Measurements from ENCODE around the gene PTPRG. TPM values are rescaled to one million over a fixed set of nuclear protein-coding genes. Genes with fewer than 3 reads are reported as not detected.

Gene PTPRG
- total RNA-seq, 1 experiment from 2014 or later, result 69.3 TPM

- no peak overlapping the region for H4K91ac ChIP-seq (ENCODE audit: insufficient read length, low read depth, low read length)
- no peak overlapping the region for H2BK20ac ChIP-seq (ENCODE audit: low read depth, low read length, poor library complexity, severe bottlenecking)
- Mint-ChIP-seq H3K27ac (peak overlapping the region in 1 of 3 experiments; percentile 59; a peak in 2 of 7 replicates), H3K9me3 (peaks cover 3 to 14% of the 10 kb centered on the region in 2 experiments; a peak in 4 of 5 replicates), H3K4me1 (peaks cover 64 to 67% of the 10 kb centered on the region in 2 experiments), H3K36me3 (ENCODE audit: insufficient read depth in 1 of 3, low read depth in 3 of 3) (peaks cover 10 to 21% (median 14%) of the 10 kb centered on the region in 3 experiments; a peak in 6 of 7 replicates), H3K4me3 (no peak overlapping the region), H3K27me3 (ENCODE audit: low read depth) (no peaks in the 10 kb centered on the region; the same call in 1 of the 2 replicates)
- H3K27me3 ChIP-seq (ENCODE audit: insufficient read depth, low read length), result no peaks in the 10 kb centered on the region
- peaks cover 17% of the 10 kb centered on the region for H3K4me1 ChIP-seq (ENCODE audit: insufficient read depth, low read length)
- H2BK12ac ChIP-seq (ENCODE audit: insufficient read length, low read depth, low read length), result no peak overlapping the region
- no peak overlapping the region for H3K9ac ChIP-seq (ENCODE audit: extremely low read depth, insufficient read length, low read length)
- no peak for DNase-seq
- H2BK15ac ChIP-seq (ENCODE audit: low read depth, low read length), result no peak overlapping the region
- H3K9me3 ChIP-seq (ENCODE audit: control insufficient read depth, low read depth, low read length), result no peaks in the 10 kb centered on the region
- no peak overlapping the region for H3K4ac ChIP-seq (ENCODE audit: low read depth, low read length)
- H3T11ph ChIP-seq (ENCODE audit: low read length), result no peak overlapping the region
- no peak overlapping the region for H2BK120ac ChIP-seq (ENCODE audit: low read depth, low read length, poor library complexity, severe bottlenecking)
- H3K23ac ChIP-seq (ENCODE audit: insufficient read length, low read depth, low read length), result no peak overlapping the region
- H4K8ac ChIP-seq (replicated peaks; ENCODE audit: insufficient read length, low read depth, low read length), result no peak overlapping the region
- peaks cover 13% of the 10 kb centered on the region for H3K79me1 ChIP-seq (ENCODE audit: insufficient read depth, low read depth, low read length, poor library complexity, severe bottlenecking)
- no peak overlapping the region for H2BK5ac ChIP-seq (ENCODE audit: insufficient read length, low read length)
- no peak overlapping the region for H3K18ac ChIP-seq (ENCODE audit: insufficient read length, low read depth, low read length)
- TF ChIP-seq CTCF (conservative IDR thresholded peaks at IDR 0.05), result no peak
- H2AFZ ChIP-seq (ENCODE audit: low read length), result no peak overlapping the region
- H3K27ac ChIP-seq (ENCODE audit: insufficient read length, low read depth, low read length), result no peak overlapping the region
- WGBS (ENCODE audit: extremely low coverage, insufficient read length, low lambda C conversion rate), result no CpG with 5 or more reads among the region's 6 CpGs
- H2AK5ac ChIP-seq (ENCODE audit: insufficient read length, low read length), result no peak overlapping the region
- H4K20me1 ChIP-seq (ENCODE audit: control insufficient read depth, insufficient read depth, insufficient read length), result peaks cover 3% of the 10 kb centered on the region
- no peak overlapping the region for H4K5ac ChIP-seq (ENCODE audit: insufficient read length, low read depth, low read length)
- no peak overlapping the region for H3K4me2 ChIP-seq (ENCODE audit: insufficient read depth, insufficient read length, low read length)
- H3K23me2 ChIP-seq (ENCODE audit: insufficient read length, low read depth, low read length, poor library complexity, severe bottlenecking), result no peaks in the 10 kb centered on the region
- H3K14ac ChIP-seq (ENCODE audit: insufficient read depth, low read length), result no peak overlapping the region
- no peak overlapping the region for H3K56ac ChIP-seq (ENCODE audit: insufficient read length, low read depth, low read length)
- peaks cover 52% of the 10 kb centered on the region; the same call in 1 of the 2 replicates for H3K79me2 ChIP-seq (ENCODE audit: insufficient read depth, low read length)
Observed at GRCh38 chr3:61667383-61667782, 106.0 kb downstream of the PTPRG start.
